ENCODE measurements around the gene ARHGAP19. TPM values are rescaled to one million over a fixed set of nuclear protein-coding genes. Genes with fewer than 3 reads are reported as not detected.

Gene ARHGAP19
- total RNA-seq, 1 experiment from 2014 or later = 28.9 TPM

DNA sequence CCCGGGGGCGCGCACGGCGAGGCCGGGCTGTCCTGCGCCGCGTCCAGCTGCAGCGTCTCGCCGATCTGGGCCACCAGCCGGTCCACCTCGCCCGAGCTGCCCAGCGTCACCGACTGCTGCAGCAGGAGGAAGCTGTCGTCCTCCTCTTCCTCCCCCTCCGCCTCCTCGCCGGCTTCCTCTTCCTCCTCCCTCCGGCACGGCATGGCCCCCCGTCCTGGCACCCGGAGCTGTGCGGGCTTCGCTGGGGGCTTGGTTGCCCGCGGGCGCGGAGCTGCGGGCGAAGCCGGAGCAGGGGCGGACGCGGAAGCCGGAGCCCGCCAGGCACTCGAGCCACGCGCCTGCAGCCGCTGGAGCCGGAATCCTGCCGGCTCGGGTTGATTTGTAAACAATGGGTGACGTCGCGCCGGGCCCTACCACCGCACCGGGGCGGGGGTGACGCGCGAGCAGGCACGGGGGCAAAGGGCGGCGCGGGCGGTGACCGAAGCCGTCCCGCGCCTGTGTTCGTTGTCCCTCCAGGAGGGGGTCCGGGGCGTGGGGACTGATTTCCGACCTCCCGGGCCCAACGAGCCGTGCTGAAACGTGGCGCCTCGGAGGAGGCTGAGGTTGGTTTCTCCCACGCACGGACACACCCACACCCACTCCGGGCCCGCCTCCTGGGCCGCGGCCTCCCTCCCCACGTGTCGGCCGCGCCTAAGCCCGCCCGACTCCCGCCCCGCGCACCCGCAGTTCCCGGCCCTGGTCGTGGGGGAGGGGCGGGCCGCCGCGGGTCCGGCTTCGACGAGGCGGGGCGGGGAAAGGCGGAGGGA lies 42.1 kb upstream of the ARHGAP19 start, which contains the start of gene FRAT2:
FRAT2 (minus strand) TSS at position 360 of the 806 bp plus-strand sequence; CDS start at position 203, 157 bp downstream.
- ATAC-seq (peak; percentile 90), DNase-seq (ENCODE audit: low read depth, low spot score) (peak; percentile 56)
- H3K27ac ChIP-seq (ENCODE audit: low read length) = peak within 1 kb of the TSS; percentile 92
- ChIA-PET POLR2A (no interaction called here), CTCF (no interaction called here)
- H3K27me3 ChIP-seq (ENCODE audit: control insufficient read depth, insufficient read depth, low read length) = no peaks in the 10 kb centered on the region
- in situ Hi-C loops (cut with HindIII; ENCODE audit: low pct_unique_long_range_greater_than_20kb, low sequenced_read_pairs) = no loop called here
- intact Hi-C loops (cut with micrococcal nuclease; ENCODE audit: unreplicated experiment) = no loop called here
- BruUV-seq (replicated peaks) = no TSS peak
- H3K36me3 ChIP-seq (ENCODE audit: control insufficient read depth, insufficient read depth, low read length) = no peaks in the 10 kb centered on the region
- no peaks in the 10 kb centered on the region for H3K9me3 ChIP-seq (ENCODE audit: control insufficient read depth, insufficient read depth, low read depth, low read length)
- TF ChIP-seq TCF7L2 (IDR thresholded peaks at IDR 0.05; ENCODE audit: low read depth, low read length) (peak; percentile 68; the same call in 1 of the 2 replicates), CTCF (IDR thresholded peaks at IDR 0.05) (no peak), SIN3A (IDR thresholded peaks at IDR 0.05; ENCODE audit: borderline replicate concordance, insufficient read depth, low read depth, low read length) (peak; percentile 95; the same call in 1 of the 2 replicates), POLR2AphosphoS5 (IDR thresholded peaks at IDR 0.05; ENCODE audit: low read depth, low read length) (peak; percentile 47; the same call in 1 of the 2 replicates)
- TF ChIP-seq, protein P1, sequence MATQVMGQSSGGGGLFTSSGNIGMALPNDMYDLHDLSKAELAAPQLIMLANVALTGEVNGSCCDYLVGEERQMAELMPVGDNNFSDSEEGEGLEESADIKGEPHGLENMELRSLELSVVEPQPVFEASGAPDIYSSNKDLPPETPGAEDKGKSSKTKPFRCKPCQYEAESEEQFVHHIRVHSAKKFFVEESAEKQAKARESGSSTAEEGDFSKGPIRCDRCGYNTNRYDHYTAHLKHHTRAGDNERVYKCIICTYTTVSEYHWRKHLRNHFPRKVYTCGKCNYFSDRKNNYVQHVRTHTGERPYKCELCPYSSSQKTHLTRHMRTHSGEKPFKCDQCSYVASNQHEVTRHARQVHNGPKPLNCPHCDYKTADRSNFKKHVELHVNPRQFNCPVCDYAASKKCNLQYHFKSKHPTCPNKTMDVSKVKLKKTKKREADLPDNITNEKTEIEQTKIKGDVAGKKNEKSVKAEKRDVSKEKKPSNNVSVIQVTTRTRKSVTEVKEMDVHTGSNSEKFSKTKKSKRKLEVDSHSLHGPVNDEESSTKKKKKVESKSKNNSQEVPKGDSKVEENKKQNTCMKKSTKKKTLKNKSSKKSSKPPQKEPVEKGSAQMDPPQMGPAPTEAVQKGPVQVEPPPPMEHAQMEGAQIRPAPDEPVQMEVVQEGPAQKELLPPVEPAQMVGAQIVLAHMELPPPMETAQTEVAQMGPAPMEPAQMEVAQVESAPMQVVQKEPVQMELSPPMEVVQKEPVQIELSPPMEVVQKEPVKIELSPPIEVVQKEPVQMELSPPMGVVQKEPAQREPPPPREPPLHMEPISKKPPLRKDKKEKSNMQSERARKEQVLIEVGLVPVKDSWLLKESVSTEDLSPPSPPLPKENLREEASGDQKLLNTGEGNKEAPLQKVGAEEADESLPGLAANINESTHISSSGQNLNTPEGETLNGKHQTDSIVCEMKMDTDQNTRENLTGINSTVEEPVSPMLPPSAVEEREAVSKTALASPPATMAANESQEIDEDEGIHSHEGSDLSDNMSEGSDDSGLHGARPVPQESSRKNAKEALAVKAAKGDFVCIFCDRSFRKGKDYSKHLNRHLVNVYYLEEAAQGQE (IDR thresholded peaks at IDR 0.05; ENCODE audit: insufficient read depth in 1 of 2, low read depth in 2 of 2, low read length in 1 of 2) = no peak
- H3K4me1 ChIP-seq (ENCODE audit: control insufficient read depth, insufficient read depth, low read length) = peaks cover 41% of the 10 kb centered on the region
- H3K4me3 ChIP-seq (ENCODE audit: low read depth in 2 of 2, low read length in 2 of 2) = peak within 1 kb of the TSS; percentile 62 to 76

DNA sequence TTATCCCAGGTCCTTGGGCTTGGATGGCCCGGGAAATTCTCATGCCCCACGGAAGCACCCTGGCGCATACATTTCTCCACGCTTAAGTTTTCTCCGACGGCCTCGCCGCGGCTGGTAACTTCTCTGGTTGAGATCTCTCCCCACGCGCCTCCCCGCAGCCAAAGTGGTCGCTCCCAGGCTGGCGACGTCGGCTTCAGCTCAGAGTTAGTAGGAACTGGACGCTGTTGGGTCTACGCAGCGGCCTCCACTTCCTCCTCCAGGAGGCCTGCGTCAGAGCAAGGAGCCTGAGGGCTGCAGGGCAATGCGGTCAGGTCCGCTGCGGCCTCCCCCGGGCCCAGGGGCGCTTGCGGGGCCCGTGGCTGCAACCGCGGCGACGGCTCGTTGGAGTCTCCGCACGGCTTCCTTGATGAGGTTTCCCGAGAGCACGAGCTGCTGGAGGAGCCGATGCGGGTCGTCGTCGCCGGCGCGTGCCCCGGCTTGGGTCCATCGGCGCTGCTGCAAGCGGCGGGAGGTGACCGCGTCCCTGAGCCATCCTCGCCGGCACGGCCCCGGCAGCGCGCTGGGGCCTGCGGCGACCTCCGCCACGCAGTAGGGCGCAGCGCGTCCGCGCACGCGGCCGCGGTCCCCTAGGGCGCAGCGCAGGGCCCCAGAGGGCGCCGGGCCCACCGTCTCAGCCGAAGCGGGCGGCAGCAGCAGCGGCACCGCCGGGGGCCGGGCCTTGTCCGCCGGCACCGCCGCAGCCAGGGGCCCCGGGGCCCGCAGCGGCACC lies 41.3 kb upstream of the ARHGAP19 start:
- no peaks in the 10 kb centered on the region for H3K36me3 ChIP-seq (ENCODE audit: control insufficient read depth, insufficient read depth, low read length)
- peak; percentile 36 for ATAC-seq
- intact Hi-C loops (cut with micrococcal nuclease; ENCODE audit: unreplicated experiment) = no loop called here
- no peak for DNase-seq (ENCODE audit: low read depth, low spot score)
- POLR2A ChIA-PET = interaction anchor here (0.5 to 0.6 kb wide), 2 partner anchors 10 to 55 kb away, joined by 3 to 8 read pairs; no protein-coding TSS in a partner anchor
- peaks cover 49% of the 10 kb centered on the region for H3K4me1 ChIP-seq (ENCODE audit: control insufficient read depth, insufficient read depth, low read length)
- peak overlapping the region; percentile 92 for H3K27ac ChIP-seq (ENCODE audit: low read length)
- no peaks in the 10 kb centered on the region for H3K9me3 ChIP-seq (ENCODE audit: control insufficient read depth, insufficient read depth, low read depth, low read length)
- CTCF ChIA-PET = interaction anchor here (0.6 to 3.4 kb wide), 3 partner anchors 46 to 65 kb away, joined by 3 to 26 read pairs (median 4); no protein-coding TSS in a partner anchor
- TF ChIP-seq CTCF (IDR thresholded peaks at IDR 0.05) = no peak
- no peak for TF ChIP-seq TCF7L2 (IDR thresholded peaks at IDR 0.05; ENCODE audit: low read depth, low read length)
- TF ChIP-seq, protein P1 (IDR thresholded peaks at IDR 0.05; ENCODE audit: insufficient read depth in 1 of 2, low read depth in 2 of 2, low read length in 1 of 2) = no peak
- TF ChIP-seq SIN3A (IDR thresholded peaks at IDR 0.05; ENCODE audit: borderline replicate concordance, insufficient read depth, low read depth, low read length) = no peak
- TF ChIP-seq POLR2AphosphoS5 (IDR thresholded peaks at IDR 0.05; ENCODE audit: low read depth, low read length) = no peak
- no TSS peak for BruUV-seq (replicated peaks)
- peak overlapping the region; percentile 62 to 76 for H3K4me3 ChIP-seq (ENCODE audit: low read depth in 2 of 2, low read length in 2 of 2)
- no peaks in the 10 kb centered on the region for H3K27me3 ChIP-seq (ENCODE audit: control insufficient read depth, insufficient read depth, low read length)
- in situ Hi-C loops (cut with HindIII; ENCODE audit: low pct_unique_long_range_greater_than_20kb, low sequenced_read_pairs) = no loop called here

All from Panc1 (cell line).